ENCODE measurements around the gene SORBS1. TPM values are rescaled to one million over a fixed set of nuclear protein-coding genes. Genes with fewer than 3 reads are reported as not detected.

SORBS1 gene
- polyA plus RNA-seq, 1 donor from 2014 or later = 39.5 TPM

- Histone ChIP-seq H3F3A (ENCODE audit: insufficient read depth, low read length, poor library complexity, severe bottlenecking) (no peaks in the 10 kb centered on the region), H3K27ac (ENCODE audit: low read length) (no peak overlapping the region), H3K9ac (ENCODE audit: low read length) (no peak overlapping the region), H3K9me3 (ENCODE audit: low read length) (no peaks in the 10 kb centered on the region), H3K4me2 (ENCODE audit: low read length) (no peak overlapping the region), H3K4me3 (ENCODE audit: low read length) (no peak overlapping the region), H2AFZ (ENCODE audit: low read depth, low read length) (no peak overlapping the region), H3K9me2 (ENCODE audit: insufficient read depth, low read length) (no peaks in the 10 kb centered on the region), H3K36me3 (ENCODE audit: insufficient read depth, low read length) (no peaks in the 10 kb centered on the region), H3K27me3 (ENCODE audit: insufficient read depth, low read depth, low read length) (no peaks in the 10 kb centered on the region), H3K79me2 (replicated peaks; ENCODE audit: insufficient read depth, low read length) (no peaks in the 10 kb centered on the region), H4K20me1 (ENCODE audit: insufficient read depth) (no peaks in the 10 kb centered on the region)
- TF ChIP-seq TAF1 (IDR thresholded peaks at IDR 0.05; ENCODE audit: low read depth) (no peak), EP300 (conservative IDR thresholded peaks at IDR 0.05; ENCODE audit: poor library complexity, severe bottlenecking) (no peak), CTCF (IDR thresholded peaks at IDR 0.05; ENCODE audit: poor library complexity, severe bottlenecking) (no peak), MXI1 (conservative IDR thresholded peaks at IDR 0.05; ENCODE audit: poor library complexity, severe bottlenecking) (no peak), EZH2 (IDR thresholded peaks at IDR 0.05; ENCODE audit: borderline replicate concordance, insufficient read depth, low read length, poor library complexity, severe bottlenecking) (no peak), RAD21 (conservative IDR thresholded peaks at IDR 0.05) (no peak), SMC3 (conservative IDR thresholded peaks at IDR 0.05; ENCODE audit: poor library complexity) (no peak), REST (IDR thresholded peaks at IDR 0.05; ENCODE audit: borderline replicate concordance) (no peak), POLR2AphosphoS5 (IDR thresholded peaks at IDR 0.05) (no peak)
Observed at GRCh38 chr10:95278061-95278988, 282.8 kb downstream of the SORBS1 start.

- H3K9ac ChIP-seq (ENCODE audit: low read length) = no peak overlapping the region
- TF ChIP-seq REST (IDR thresholded peaks at IDR 0.05; ENCODE audit: borderline replicate concordance) (no peak), POLR2AphosphoS5 (IDR thresholded peaks at IDR 0.05) (no peak), TAF1 (IDR thresholded peaks at IDR 0.05; ENCODE audit: low read depth) (no peak), SMC3 (conservative IDR thresholded peaks at IDR 0.05; ENCODE audit: poor library complexity) (no peak), RAD21 (conservative IDR thresholded peaks at IDR 0.05) (no peak), MXI1 (conservative IDR thresholded peaks at IDR 0.05; ENCODE audit: poor library complexity, severe bottlenecking) (no peak), EP300 (conservative IDR thresholded peaks at IDR 0.05; ENCODE audit: poor library complexity, severe bottlenecking) (no peak), CTCF (IDR thresholded peaks at IDR 0.05; ENCODE audit: poor library complexity, severe bottlenecking) (no peak)
- no peaks in the 10 kb centered on the region for H3K27me3 ChIP-seq (ENCODE audit: insufficient read depth, low read depth, low read length)
- H2AFZ ChIP-seq (ENCODE audit: low read depth, low read length) = no peak overlapping the region
- no peaks in the 10 kb centered on the region for H3K9me3 ChIP-seq (ENCODE audit: low read length)
- no peak overlapping the region for H3K4me2 ChIP-seq (ENCODE audit: low read length)
- H3K36me3 ChIP-seq (ENCODE audit: insufficient read depth, low read length) = no peaks in the 10 kb centered on the region
- H3F3A ChIP-seq (ENCODE audit: insufficient read depth, low read length, poor library complexity, severe bottlenecking) = no peaks in the 10 kb centered on the region
- no peaks in the 10 kb centered on the region for H3K79me2 ChIP-seq (replicated peaks; ENCODE audit: insufficient read depth, low read length)
- H3K27ac ChIP-seq (ENCODE audit: low read length) = no peak overlapping the region
- H4K20me1 ChIP-seq (ENCODE audit: insufficient read depth) = no peaks in the 10 kb centered on the region
- no peaks in the 10 kb centered on the region for H3K9me2 ChIP-seq (ENCODE audit: insufficient read depth, low read length)
- H3K4me3 ChIP-seq (ENCODE audit: low read length) = no peak overlapping the region
Observed at GRCh38 chr10:95277614-95278013, 283.6 kb downstream of the SORBS1 start.

Measured in neural cell (in vitro differentiated cells).